GM12873 (cell line): ENCODE measurements around the gene VPS37B.

Experiments used
- TF ChIP-seq, protein P1 (sequence below): IDR thresholded peaks from 2 replicates; pipeline ENCODE4 v1.5.1; 2012; ENCODE audit warnings: low read depth, mild to moderate bottlenecking, moderate library complexity, low read length, control low read depth; ENCODE audit not compliant: insufficient read depth; ENCODE audit errors: missing control alignments

The VPS37B gene

DNA sequence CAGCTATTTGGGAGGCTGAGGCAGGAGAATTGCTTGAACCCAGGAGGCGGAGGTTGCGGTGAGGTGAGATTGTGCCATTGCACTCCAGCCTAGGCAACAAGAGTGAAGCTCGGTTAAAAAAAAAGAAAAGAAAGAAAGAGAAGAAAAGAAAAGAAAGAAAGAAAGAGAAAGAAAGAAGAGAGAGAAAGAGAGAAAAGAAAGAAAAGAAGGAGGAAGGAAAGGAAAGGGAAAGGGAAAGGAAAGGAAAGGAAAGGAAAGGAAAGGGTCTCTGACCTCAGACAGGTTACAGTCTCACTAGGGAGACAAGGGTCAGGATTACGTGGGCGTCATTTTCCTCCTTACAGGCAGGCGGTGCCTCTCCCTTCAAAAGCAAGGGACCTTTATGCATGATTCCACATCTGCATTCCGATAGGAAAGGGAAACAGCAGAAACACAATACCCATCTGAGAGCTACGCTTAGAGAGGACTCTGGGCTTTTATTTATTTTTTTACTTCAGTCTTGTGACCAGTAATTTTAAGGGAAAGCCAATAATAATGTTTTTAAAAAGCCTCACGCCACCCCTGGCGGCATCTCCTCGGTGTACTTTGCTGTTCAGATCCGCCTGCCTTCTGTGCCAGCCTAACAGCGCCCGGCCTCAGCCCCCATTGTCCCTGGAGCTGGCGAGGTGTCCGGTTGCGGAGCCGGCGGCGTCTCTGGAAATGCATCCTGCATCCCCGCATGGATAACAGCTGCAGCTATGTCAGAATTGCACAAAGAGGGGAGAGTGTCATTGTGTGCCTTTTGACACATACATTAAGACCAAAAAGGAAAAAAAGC, 61.6 kb downstream of the VPS37B start:
- TF ChIP-seq, protein P1, sequence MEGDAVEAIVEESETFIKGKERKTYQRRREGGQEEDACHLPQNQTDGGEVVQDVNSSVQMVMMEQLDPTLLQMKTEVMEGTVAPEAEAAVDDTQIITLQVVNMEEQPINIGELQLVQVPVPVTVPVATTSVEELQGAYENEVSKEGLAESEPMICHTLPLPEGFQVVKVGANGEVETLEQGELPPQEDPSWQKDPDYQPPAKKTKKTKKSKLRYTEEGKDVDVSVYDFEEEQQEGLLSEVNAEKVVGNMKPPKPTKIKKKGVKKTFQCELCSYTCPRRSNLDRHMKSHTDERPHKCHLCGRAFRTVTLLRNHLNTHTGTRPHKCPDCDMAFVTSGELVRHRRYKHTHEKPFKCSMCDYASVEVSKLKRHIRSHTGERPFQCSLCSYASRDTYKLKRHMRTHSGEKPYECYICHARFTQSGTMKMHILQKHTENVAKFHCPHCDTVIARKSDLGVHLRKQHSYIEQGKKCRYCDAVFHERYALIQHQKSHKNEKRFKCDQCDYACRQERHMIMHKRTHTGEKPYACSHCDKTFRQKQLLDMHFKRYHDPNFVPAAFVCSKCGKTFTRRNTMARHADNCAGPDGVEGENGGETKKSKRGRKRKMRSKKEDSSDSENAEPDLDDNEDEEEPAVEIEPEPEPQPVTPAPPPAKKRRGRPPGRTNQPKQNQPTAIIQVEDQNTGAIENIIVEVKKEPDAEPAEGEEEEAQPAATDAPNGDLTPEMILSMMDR, result no peak

GRCh38 chr12:122830517-122831214, 65.3 kb downstream of the VPS37B start:
- TF ChIP-seq, protein P1, result no peak

DNA sequence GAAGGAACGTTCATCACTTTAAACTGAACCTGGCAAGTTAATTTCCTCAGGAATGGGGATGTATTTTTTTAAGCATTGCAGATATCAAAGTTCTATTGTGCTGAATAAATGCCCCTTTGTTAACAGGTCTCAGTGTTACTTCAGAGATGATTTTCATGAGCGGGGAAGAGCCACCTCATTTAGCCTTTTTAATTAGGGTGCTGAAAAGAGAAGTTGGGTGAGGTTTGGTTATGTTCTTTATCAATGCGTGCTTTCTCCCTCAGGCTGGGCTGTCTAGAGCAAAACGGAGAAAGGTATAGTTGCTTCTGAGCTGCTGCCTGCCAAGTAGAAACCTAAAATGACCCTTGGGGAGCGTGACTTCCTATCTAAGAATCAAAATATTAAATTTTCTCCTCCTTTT, 68.7 kb downstream of the VPS37B start:
- TF ChIP-seq, protein P1, result no peak

GRCh38 chr12:122825773-122826724, 69.9 kb downstream of the VPS37B start:
- TF ChIP-seq, protein P1, result no peak

DNA sequence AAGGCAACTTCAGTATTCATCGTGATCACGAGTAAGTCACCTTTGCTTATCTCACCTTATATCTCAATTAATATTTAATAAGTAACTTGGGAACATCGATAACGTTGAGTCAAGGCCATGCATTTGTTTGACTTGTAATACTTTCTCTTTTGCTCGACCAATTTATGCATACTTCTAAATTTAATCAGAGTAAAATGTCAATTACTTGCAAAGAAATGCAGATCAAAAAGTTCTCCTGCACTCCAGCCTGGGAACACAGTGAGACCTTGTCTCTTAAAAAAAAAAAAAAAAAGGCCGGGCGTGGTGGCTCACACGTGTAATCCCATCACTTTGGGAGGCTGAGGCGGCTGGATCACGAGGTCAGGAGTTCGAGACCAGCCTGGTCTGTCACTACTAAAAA, 72.5 kb downstream of the VPS37B start:
- TF ChIP-seq, protein P1, result no peak

GRCh38 chr12:122820838-122821271, 75.1 kb downstream of the VPS37B start:
- TF ChIP-seq, protein P1, result no peak
